Vagina (tissue), 2 donors: ENCODE results near the gene BRPF1.

Experiments used
- CTCF ChIP-seq, 3 experiments: fragments of 450-650 bp in 2 of 3; fragments of 200-600 bp in 1 of 3; sonication (generic) in 1 of 3; IDR thresholded peaks; one replicate each; pipeline ENCODE4 v1.5.1; 2017 to 2019; ENCODE audit warnings: antibody characterized with exemption in 3 of 3, mild to moderate bottlenecking in 2 of 3, moderate library complexity in 2 of 3
- POLR2AphosphoS5 ChIP-seq, 2 donors: sonication (generic); formaldehyde crosslinking; IDR thresholded peaks; one replicate each; pipeline ENCODE4 v1.9.0; 2017; ENCODE audit warnings: antibody characterized with exemption in 2 of 2, mild to moderate bottlenecking in 2 of 2, low read depth in 1 of 2; ENCODE audit not compliant: insufficient read depth in 1 of 2

- TF ChIP-seq CTCF (IDR thresholded peaks at IDR 0.05) (no peak), POLR2AphosphoS5 (IDR thresholded peaks at IDR 0.05; ENCODE audit: insufficient read depth in 1 of 2, low read depth in 1 of 2) (no peak)
These were observed 26.9 kb upstream of the BRPF1 start for GRCh38 chr3:9704347-9705322.
